CD4-positive, CD25-positive, alpha-beta regulatory T cell (primary cell): Measurements from ENCODE around the gene DGCR2. TPM values are rescaled to one million over a fixed set of nuclear protein-coding genes. Genes with fewer than 3 reads are reported as not detected.
"Not testable (repeated sequence)": the region's sequence is repeated elsewhere in the genome, so short reads cannot be mapped to it uniquely, and the experiment has no call there.

Source experiments
- ATAC-seq, 2 donors: fragments of 150-1000 bp; cut with Tn5 transposase; one replicate each; pipeline ENCODE4 v1.10.0; 2021; ENCODE audit warnings: low read depth in 2 of 2, moderate number of reproducible peaks in 2 of 2, moderate library complexity in 1 of 2
- DNase-seq, 3 donors: peaks; one replicate each; pipeline versions ENCODE4 v3.0.0 to v3.0.0-alpha.2; 2012 to 2022; ENCODE audit warnings: mixed read lengths in 1 of 3
- H3K27ac ChIP-seq: one replicate; pipeline ENCODE4 v1.7.0; 2013; ENCODE audit warnings: mild to moderate bottlenecking, low read length; ENCODE audit not compliant: insufficient read depth, poor library complexity, severe bottlenecking
- H3K27me3 ChIP-seq: one replicate; pipeline ENCODE4 v1.7.0; 2013; ENCODE audit warnings: low read length; ENCODE audit not compliant: control insufficient read depth, insufficient read depth
- H3K36me3 ChIP-seq: one replicate; pipeline ENCODE4 v1.7.0; 2013; ENCODE audit warnings: mild to moderate bottlenecking, low read length, moderate library complexity; ENCODE audit not compliant: control insufficient read depth, insufficient read depth
- H3K4me1 ChIP-seq: 2 replicates; pipeline ENCODE4 v1.7.0; 2013; ENCODE audit warnings: mild to moderate bottlenecking, low read length; ENCODE audit not compliant: insufficient read depth, control insufficient read depth, poor library complexity, severe bottlenecking
- H3K4me3 ChIP-seq: one replicate; pipeline ENCODE4 v1.7.0; 2013; ENCODE audit warnings: low read depth, mild to moderate bottlenecking, low read length, moderate library complexity
- H3K9me3 ChIP-seq, 2 experiments: 1 replicate in 1 of 2; 2 replicates in 1 of 2; pipeline ENCODE4 v1.7.0; 2013; ENCODE audit warnings: low read length in 2 of 2, mild to moderate bottlenecking in 1 of 2, moderate library complexity in 1 of 2; ENCODE audit not compliant: control insufficient read depth in 2 of 2
- H3K27ac Mint-ChIP-seq, 3 donors: one replicate each; pipeline ENCODE4 v1.8.0; 2020 to 2022; ENCODE audit warnings: mild to moderate bottlenecking in 3 of 3, mixed read lengths in 3 of 3, moderate library complexity in 2 of 3
- H3K27me3 Mint-ChIP-seq: one replicate; pipeline ENCODE4 v1.8.0; 2022; ENCODE audit warnings: mild to moderate bottlenecking, mixed read lengths
- H3K36me3 Mint-ChIP-seq: one replicate; pipeline ENCODE4 v1.8.0; 2020; ENCODE audit warnings: mixed read lengths
- H3K4me1 Mint-ChIP-seq, 4 donors: one replicate each; pipeline ENCODE4 v1.8.0; 2020 to 2022; ENCODE audit warnings: mixed read lengths in 4 of 4, mild to moderate bottlenecking in 1 of 4
- H3K4me3 Mint-ChIP-seq, 4 donors: one replicate each; pipeline ENCODE4 v1.8.0; 2020 to 2022; ENCODE audit warnings: mild to moderate bottlenecking in 4 of 4, mixed read lengths in 4 of 4, moderate library complexity in 3 of 4
- H3K9me3 Mint-ChIP-seq, 7 donors: one replicate each; pipeline ENCODE4 v1.8.0; 2020 to 2022; ENCODE audit warnings: mixed read lengths in 7 of 7, mild to moderate bottlenecking in 3 of 7, moderate library complexity in 2 of 7
- polyA plus RNA-seq, 4 donors: library from polyadenylated mRNA; unstranded; fragments of 300-500 nt; fragmentation: Illumina TruSeq; gene quantifications; one replicate each; pipeline ENCODE4 v1.2.3, GENCODE V29; 2021
- total RNA-seq: library from RNA; stranded (reverse); gene quantifications from one replicate; pipeline ENCODE4 v1.2.3, GENCODE V29; 2022

Gene DGCR2
- total and polyA plus RNA-seq, 5 donors from 2014 or later, result 51.8 to 75.2 (median 58.4) TPM

- Histone ChIP-seq H3K9me3 (no peaks in the 10 kb centered on the region), H3K27me3 (no peaks in the 10 kb centered on the region), H3K4me1 (no peaks in the 10 kb centered on the region), H3K36me3 (no peaks in the 10 kb centered on the region), H3K27ac (no peak overlapping the region), H3K4me3 (no peak overlapping the region)
- DNase-seq, result no peak
- Mint-ChIP-seq H3K36me3 (no peaks in the 10 kb centered on the region), H3K4me3 (no peak overlapping the region), H3K27ac (no peak overlapping the region), H3K27me3 (peaks cover 11% of the 10 kb centered on the region), H3K9me3 (no peaks in the 10 kb centered on the region), H3K4me1 (no peaks in the 10 kb centered on the region)
- ATAC-seq, result no peak
Measured at GRCh38 chr22:18991821-18992442, 130.3 kb downstream of the DGCR2 start.

GRCh38 chr22:18991138-18991432 lies 131.1 kb downstream of the DGCR2 start:
- no peak overlapping the region for H3K4me3 Mint-ChIP-seq
- peaks cover 6% of the 10 kb centered on the region for H3K27me3 Mint-ChIP-seq
- H3K27ac Mint-ChIP-seq, result no peak overlapping the region
- DNase-seq, result no peak
- no peaks in the 10 kb centered on the region for H3K4me1 Mint-ChIP-seq
- no peaks in the 10 kb centered on the region for H3K36me3 Mint-ChIP-seq
- Histone ChIP-seq H3K9me3 (no peaks in the 10 kb centered on the region), H3K4me3 (no peak overlapping the region), H3K27ac (no peak overlapping the region), H3K36me3 (no peaks in the 10 kb centered on the region), H3K4me1 (no peaks in the 10 kb centered on the region), H3K27me3 (no peaks in the 10 kb centered on the region)
- no peaks in the 10 kb centered on the region for H3K9me3 Mint-ChIP-seq
- ATAC-seq, result no peak

- Mint-ChIP-seq H3K27me3 (peaks cover 6% of the 10 kb centered on the region), H3K4me3 (no peak overlapping the region), H3K4me1 (no peaks in the 10 kb centered on the region), H3K36me3 (no peaks in the 10 kb centered on the region), H3K27ac (no peak overlapping the region), H3K9me3 (no peaks in the 10 kb centered on the region)
- H3K9me3 ChIP-seq, result no peaks in the 10 kb centered on the region
- ATAC-seq, result peak in 1 of 2 donors; percentile 20
- H3K4me1 ChIP-seq, result no peaks in the 10 kb centered on the region
- H3K27ac ChIP-seq, result no peak overlapping the region
- H3K4me3 ChIP-seq, result no peak overlapping the region
- H3K27me3 ChIP-seq, result no peaks in the 10 kb centered on the region
- H3K36me3 ChIP-seq, result no peaks in the 10 kb centered on the region
- no peak for DNase-seq
Measured at GRCh38 chr22:18990355-18991137, 131.7 kb downstream of the DGCR2 start.

- no peaks in the 10 kb centered on the region for H3K9me3 ChIP-seq
- Mint-ChIP-seq H3K27me3 (peaks cover 5% of the 10 kb centered on the region), H3K27ac (no peak overlapping the region), H3K4me1 (no peaks in the 10 kb centered on the region), H3K9me3 (no peaks in the 10 kb centered on the region), H3K4me3 (no peak overlapping the region), H3K36me3 (no peaks in the 10 kb centered on the region)
- H3K4me3 ChIP-seq, result no peak overlapping the region
- H3K36me3 ChIP-seq, result no peaks in the 10 kb centered on the region
- no peaks in the 10 kb centered on the region for H3K4me1 ChIP-seq
- no peaks in the 10 kb centered on the region for H3K27me3 ChIP-seq
- DNase-seq (no peak), ATAC-seq (no peak)
- no peak overlapping the region for H3K27ac ChIP-seq
Measured at GRCh38 chr22:18988958-18989357, 133.3 kb downstream of the DGCR2 start.

GRCh38 chr22:18987765-18988164 lies 134.4 kb downstream of the DGCR2 start:
- ATAC-seq (no peak), DNase-seq (peak in 1 of 3 donors; percentile 4)
- H3K27me3 Mint-ChIP-seq, result no peaks in the 10 kb centered on the region
- H3K9me3 ChIP-seq, result no peaks in the 10 kb centered on the region
- H3K27me3 ChIP-seq, result no peaks in the 10 kb centered on the region
- H3K9me3 Mint-ChIP-seq, result no peaks in the 10 kb centered on the region
- H3K27ac ChIP-seq, result no peak overlapping the region
- no peaks in the 10 kb centered on the region for H3K4me1 Mint-ChIP-seq
- H3K4me3 Mint-ChIP-seq, result no peak overlapping the region
- H3K36me3 Mint-ChIP-seq, result no peaks in the 10 kb centered on the region
- H3K4me3 ChIP-seq, result no peak overlapping the region
- H3K4me1 ChIP-seq, result no peaks in the 10 kb centered on the region
- H3K36me3 ChIP-seq, result no peaks in the 10 kb centered on the region
- no peak overlapping the region for H3K27ac Mint-ChIP-seq

- H3K4me3 Mint-ChIP-seq, result not testable (repeated sequence)
Measured at GRCh38 chr22:18987114-18987513, 135.1 kb downstream of the DGCR2 start.

More at GRCh38 chr22:18987114-18987513, 135.1 kb downstream of the DGCR2 start:
- not testable (repeated sequence) for H3K4me1 Mint-ChIP-seq, H3K9me3 ChIP-seq, H3K4me1 ChIP-seq, H3K27ac Mint-ChIP-seq, ATAC-seq, H3K4me3 ChIP-seq, H3K27me3 ChIP-seq, DNase-seq, H3K9me3 Mint-ChIP-seq, H3K36me3 Mint-ChIP-seq, H3K27me3 Mint-ChIP-seq, H3K36me3 ChIP-seq, H3K27ac ChIP-seq

Other genes with a start within 250 kb of the DGCR2 start
- 6.5 TPM for gene DGCR6, start 216.1 kb downstream of the DGCR2 start, total RNA-seq
- gene DGCR6, start 216.1 kb downstream of the DGCR2 start, polyA plus RNA-seq, result 1 to 10 TPM in 1 of 4 donors, under 1 TPM in 3; 0.07 to 1.8 (median 0.47) TPM
- gene PRODH, start 186.1 kb downstream of the DGCR2 start, total RNA-seq, result not detected
- gene PRODH, start 186.1 kb downstream of the DGCR2 start, polyA plus RNA-seq, result not detected
- not detected for gene TSSK2, start 8.9 kb upstream of the DGCR2 start, total RNA-seq
- gene TSSK2, start 8.9 kb upstream of the DGCR2 start, polyA plus RNA-seq, result not detected
- 47.3 TPM for gene ESS2, start 22.2 kb upstream of the DGCR2 start, total RNA-seq
- gene ESS2, start 22.2 kb upstream of the DGCR2 start, polyA plus RNA-seq, result 10 to 100 TPM in 3 of 4 donors, 1 to 10 TPM in 1; 10.0 to 12.5 (median 11.2) TPM
- gene GSC2, start 27.9 kb upstream of the DGCR2 start, total RNA-seq, result not detected
- gene GSC2, start 27.9 kb upstream of the DGCR2 start, polyA plus RNA-seq, result not detected
- 27.6 TPM for gene SLC25A1, start 56.3 kb upstream of the DGCR2 start, total RNA-seq
- gene SLC25A1, start 56.3 kb upstream of the DGCR2 start, polyA plus RNA-seq, result 10 to 100 TPM; 38.9 to 62.9 (median 52.6) TPM
- 0.20 TPM for gene CLTCL1, start 169.3 kb upstream of the DGCR2 start, total RNA-seq
- gene CLTCL1, start 169.3 kb upstream of the DGCR2 start, polyA plus RNA-seq, result under 1 TPM; 0.30 to 0.55 (median 0.36) TPM